ENCODE data around the gene SVIL. TPM values are rescaled to one million over a fixed set of nuclear protein-coding genes. Genes with fewer than 3 reads are reported as not detected.
A peak's percentile ranks its signal among the peaks of the same experiment; 100 is the strongest.
"Not testable (repeated sequence)": the region's sequence is repeated elsewhere in the genome, so short reads cannot be mapped to it uniquely, and the experiment has no call there.

The SVIL gene
- polyA plus RNA-seq, 1 experiment, result 47.9 TPM

DNA sequence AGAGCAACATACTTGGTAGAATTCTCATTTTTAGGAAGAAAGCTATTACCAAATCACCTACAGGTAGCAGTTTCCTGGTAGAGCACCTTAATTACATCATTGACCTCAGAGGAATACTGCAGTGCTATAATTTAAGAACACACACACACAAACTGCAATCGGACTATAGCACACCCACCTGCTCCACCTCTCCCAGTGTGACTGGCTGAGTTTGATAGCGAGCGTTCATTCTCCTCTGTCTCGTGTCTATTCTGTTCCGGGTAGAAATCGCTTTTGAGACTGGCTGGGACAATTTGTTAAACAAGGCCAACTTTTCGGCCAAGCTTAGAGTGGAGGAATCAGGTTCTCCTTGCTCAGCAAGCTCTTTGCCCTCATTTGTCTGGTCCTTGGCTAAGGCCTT lies 110.5 kb downstream of the SVIL start:
- no peak for DNase-seq (ENCODE audit: low read depth, low spot score)
- Histone ChIP-seq H3K27me3 (ENCODE audit: control insufficient read depth, insufficient read depth, low read length) (no peaks in the 10 kb centered on the region), H3K4me3 (ENCODE audit: low read depth, low read length) (no peak overlapping the region), H3K9me3 (ENCODE audit: control insufficient read depth, insufficient read depth, low read length) (no peaks in the 10 kb centered on the region), H3K27ac (ENCODE audit: low read depth, low read length) (no peak overlapping the region)
- TF ChIP-seq, protein P1, sequence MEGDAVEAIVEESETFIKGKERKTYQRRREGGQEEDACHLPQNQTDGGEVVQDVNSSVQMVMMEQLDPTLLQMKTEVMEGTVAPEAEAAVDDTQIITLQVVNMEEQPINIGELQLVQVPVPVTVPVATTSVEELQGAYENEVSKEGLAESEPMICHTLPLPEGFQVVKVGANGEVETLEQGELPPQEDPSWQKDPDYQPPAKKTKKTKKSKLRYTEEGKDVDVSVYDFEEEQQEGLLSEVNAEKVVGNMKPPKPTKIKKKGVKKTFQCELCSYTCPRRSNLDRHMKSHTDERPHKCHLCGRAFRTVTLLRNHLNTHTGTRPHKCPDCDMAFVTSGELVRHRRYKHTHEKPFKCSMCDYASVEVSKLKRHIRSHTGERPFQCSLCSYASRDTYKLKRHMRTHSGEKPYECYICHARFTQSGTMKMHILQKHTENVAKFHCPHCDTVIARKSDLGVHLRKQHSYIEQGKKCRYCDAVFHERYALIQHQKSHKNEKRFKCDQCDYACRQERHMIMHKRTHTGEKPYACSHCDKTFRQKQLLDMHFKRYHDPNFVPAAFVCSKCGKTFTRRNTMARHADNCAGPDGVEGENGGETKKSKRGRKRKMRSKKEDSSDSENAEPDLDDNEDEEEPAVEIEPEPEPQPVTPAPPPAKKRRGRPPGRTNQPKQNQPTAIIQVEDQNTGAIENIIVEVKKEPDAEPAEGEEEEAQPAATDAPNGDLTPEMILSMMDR (IDR thresholded peaks at IDR 0.05; ENCODE audit: low read depth, low read length), result no peak
- ChIA-PET POLR2A (no interaction called here), CTCF (interaction anchor here (0.6 to 7.5 kb wide), 6 partner anchors 9 to 138 kb away, joined by 3 to 41 read pairs (median 6); no protein-coding TSS in a partner anchor)

DNA sequence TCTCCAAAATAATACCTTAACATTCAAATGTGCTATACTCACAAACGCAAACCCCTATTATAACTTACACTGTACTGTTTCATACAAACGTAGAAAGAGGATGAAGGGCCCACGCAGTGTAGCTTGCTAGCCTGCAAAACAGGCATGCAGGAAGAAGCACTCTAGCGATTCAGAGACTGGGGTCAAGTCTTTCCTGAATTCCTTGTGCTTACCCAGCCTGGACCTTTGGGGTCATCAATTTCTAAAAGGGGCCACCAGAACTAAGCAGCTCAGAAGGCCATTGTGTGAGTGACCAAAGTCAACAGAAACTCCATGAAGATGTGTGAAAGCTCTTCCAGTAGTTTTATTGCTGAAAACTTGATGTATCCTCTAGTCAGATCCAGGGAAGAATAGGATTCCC lies 111.9 kb downstream of the SVIL start:
- Histone ChIP-seq H3K9me3 (ENCODE audit: control insufficient read depth, insufficient read depth, low read length) (no peaks in the 10 kb centered on the region), H3K4me3 (ENCODE audit: low read depth, low read length) (no peak overlapping the region), H3K27me3 (ENCODE audit: control insufficient read depth, insufficient read depth, low read length) (no peaks in the 10 kb centered on the region), H3K27ac (ENCODE audit: low read depth, low read length) (no peak overlapping the region)
- CTCF ChIA-PET, result interaction anchor here (1.4 to 7.5 kb wide), 3 partner anchors 10 to 27 kb away, joined by 7 to 41 read pairs (median 27); no protein-coding TSS in a partner anchor
- POLR2A ChIA-PET, result no interaction called here
- TF ChIP-seq, protein P1 (IDR thresholded peaks at IDR 0.05; ENCODE audit: low read depth, low read length), result no peak
- DNase-seq (ENCODE audit: low read depth, low spot score), result no peak

DNA sequence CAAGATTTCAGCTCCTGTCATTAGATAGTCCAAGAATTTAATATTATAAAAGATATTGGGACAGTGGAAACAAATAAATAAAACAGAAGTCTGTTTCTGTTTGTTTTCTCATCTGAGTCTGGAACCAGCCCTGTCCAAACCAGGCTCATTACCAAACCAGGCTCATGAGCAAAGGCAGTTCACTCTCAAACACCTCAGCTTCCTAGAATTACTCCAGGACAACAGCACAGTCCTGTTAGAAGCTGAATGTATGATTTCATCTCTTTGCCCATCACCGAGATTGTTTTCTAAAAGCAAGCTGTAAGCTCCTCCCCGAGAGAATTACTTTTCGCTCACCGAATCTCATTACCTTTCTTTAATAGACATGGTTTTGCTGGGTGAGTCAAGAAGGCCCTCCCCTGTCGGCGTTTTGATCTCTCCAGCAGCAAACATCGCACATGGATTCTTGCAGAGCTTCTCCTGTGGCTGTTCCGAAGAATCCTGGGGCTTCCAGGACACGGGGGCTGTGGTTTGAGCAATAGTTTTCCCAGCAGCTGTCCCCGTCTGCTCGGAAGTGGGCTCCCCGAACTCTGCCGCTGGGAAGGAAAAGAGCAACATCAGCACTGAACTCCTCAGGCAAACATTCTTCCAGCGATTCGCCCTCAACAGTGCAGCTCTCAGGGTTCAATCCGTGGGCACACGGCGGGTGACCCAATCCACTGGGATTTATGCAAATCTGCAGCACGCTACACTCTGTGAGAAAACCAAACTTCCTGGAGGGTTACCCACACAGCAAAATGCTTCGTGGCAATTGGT lies 112.5 kb downstream of the SVIL start:
- DNase-seq (ENCODE audit: low read depth, low spot score), result no peak
- ChIA-PET POLR2A (no interaction called here), CTCF (interaction anchor here (0.6 to 7.5 kb wide), 4 partner anchors 9 to 115 kb away, joined by 3 to 41 read pairs (median 17); no protein-coding TSS in a partner anchor)
- TF ChIP-seq, protein P1 (IDR thresholded peaks at IDR 0.05; ENCODE audit: low read depth, low read length), result no peak
- H3K27ac ChIP-seq (ENCODE audit: low read depth, low read length), result peak overlapping the region; percentile 47
- no peaks in the 10 kb centered on the region; the same call in 1 of the 2 replicates for H3K9me3 ChIP-seq (ENCODE audit: control insufficient read depth, insufficient read depth, low read length)
- no peak overlapping the region for H3K4me3 ChIP-seq (ENCODE audit: low read depth, low read length)
- no peaks in the 10 kb centered on the region for H3K27me3 ChIP-seq (ENCODE audit: control insufficient read depth, insufficient read depth, low read length)

DNA sequence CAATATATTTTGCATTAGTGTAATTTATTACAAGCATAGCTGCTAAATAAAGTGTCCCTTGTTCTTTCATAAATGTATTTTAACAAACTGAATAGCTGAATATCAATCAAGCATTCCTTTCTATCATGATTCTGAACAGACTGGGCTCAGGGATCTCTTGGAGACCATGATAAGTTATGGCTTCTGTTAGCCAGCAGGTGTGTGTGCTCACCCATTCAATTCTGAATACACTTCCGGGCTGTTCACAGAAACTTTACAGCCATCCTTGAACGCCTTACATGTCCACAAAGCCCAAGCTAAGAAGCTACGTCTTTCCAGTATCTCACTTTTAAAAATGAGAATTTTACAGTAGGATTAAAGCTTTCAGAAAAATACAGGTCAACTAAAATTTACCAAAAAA lies 115.1 kb downstream of the SVIL start:
- Histone ChIP-seq H3K27ac (ENCODE audit: low read depth, low read length) (no peak overlapping the region), H3K27me3 (ENCODE audit: control insufficient read depth, insufficient read depth, low read length) (no peaks in the 10 kb centered on the region), H3K4me3 (ENCODE audit: low read depth, low read length) (no peak overlapping the region), H3K9me3 (ENCODE audit: control insufficient read depth, insufficient read depth, low read length) (no peaks in the 10 kb centered on the region; the same call in 1 of the 2 replicates)
- ChIA-PET CTCF (interaction anchor here (0.9 to 1.4 kb wide), 2 partner anchors 15 to 23 kb away, joined by 3 to 6 read pairs; no protein-coding TSS in a partner anchor), POLR2A (no interaction called here)
- DNase-seq (ENCODE audit: low read depth, low spot score), result no peak
- TF ChIP-seq, protein P1 (IDR thresholded peaks at IDR 0.05; ENCODE audit: low read depth, low read length), result no peak

DNA sequence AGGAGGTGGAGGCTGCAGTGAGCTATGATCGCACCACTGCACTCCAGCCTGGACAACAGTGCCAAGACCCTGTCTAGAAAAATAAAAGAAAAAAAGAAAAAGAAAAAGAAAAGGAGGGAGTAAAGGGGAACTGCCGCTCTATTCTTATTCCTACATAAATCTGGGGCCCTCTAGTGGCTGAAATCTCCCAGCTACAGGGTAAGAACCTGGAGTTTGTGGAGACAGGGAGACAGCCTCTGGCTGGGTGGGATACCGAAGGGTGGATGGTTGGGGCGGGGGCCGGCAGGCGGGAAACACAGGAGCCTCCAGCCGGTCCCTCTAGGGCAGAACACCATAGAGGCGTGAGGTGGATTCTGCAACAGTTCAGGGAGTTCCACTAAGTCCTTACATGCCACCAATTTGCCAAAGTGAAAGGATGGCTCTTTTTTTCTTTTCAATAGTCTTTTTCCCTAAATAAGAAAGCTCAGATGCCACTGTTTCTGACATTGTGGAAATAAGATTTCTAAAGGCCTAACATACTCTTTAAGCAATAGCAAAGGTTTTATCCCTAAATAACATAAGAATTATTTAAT lies 117.3 kb downstream of the SVIL start:
- no peak for DNase-seq (ENCODE audit: low read depth, low spot score)
- H3K27ac ChIP-seq (ENCODE audit: low read depth, low read length), result no peak overlapping the region
- no peak overlapping the region for H3K4me3 ChIP-seq (ENCODE audit: low read depth, low read length)
- TF ChIP-seq, protein P1 (IDR thresholded peaks at IDR 0.05; ENCODE audit: low read depth, low read length), result peak; percentile 65
- ChIA-PET CTCF (interaction anchor here (0.6 to 2.3 kb wide), 12 partner anchors 10 to 192 kb away, joined by 3 to 9 read pairs (median 4); no protein-coding TSS in a partner anchor), POLR2A (no interaction called here)
- H3K27me3 ChIP-seq (ENCODE audit: control insufficient read depth, insufficient read depth, low read length), result no peaks in the 10 kb centered on the region
- H3K9me3 ChIP-seq (ENCODE audit: control insufficient read depth, insufficient read depth, low read length), result no peaks in the 10 kb centered on the region; the same call in 1 of the 2 replicates

DNA sequence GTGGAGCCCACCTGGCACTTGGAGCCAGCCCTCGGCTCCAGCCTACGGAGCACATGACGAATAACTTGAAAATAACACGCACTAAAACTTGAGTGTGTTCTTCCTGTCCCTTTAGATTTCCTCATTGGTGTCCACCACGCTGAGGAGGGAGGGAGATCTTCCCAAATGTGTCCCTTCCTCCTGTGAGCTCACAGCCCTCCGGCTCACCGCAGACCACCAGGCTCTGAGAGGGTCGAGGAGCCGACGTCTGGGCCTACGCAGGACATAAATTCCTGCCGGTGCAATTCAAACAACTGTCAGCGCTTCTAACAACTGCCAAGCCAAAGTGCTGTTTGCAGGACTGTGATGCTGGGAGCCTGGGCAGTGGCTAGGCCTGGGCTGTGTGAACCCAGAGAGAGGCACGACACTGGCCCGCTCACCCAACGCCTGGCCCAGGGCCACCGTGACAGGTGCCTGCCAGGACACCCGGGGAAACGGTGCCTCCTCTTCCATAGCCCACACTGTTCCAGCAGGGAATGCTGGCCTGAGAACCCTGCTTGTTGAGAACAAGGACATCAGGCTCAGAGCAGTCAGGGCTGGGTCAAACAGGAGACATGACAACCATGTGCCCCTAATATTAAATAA lies 118.3 kb downstream of the SVIL start:
- H3K4me3 ChIP-seq (ENCODE audit: low read depth, low read length); POLR2A ChIA-PET; H3K27ac ChIP-seq (ENCODE audit: low read depth, low read length); H3K27me3 ChIP-seq (ENCODE audit: control insufficient read depth, insufficient read depth, low read length); H3K9me3 ChIP-seq (ENCODE audit: control insufficient read depth, insufficient read depth, low read length); DNase-seq (ENCODE audit: low read depth, low spot score): not testable (repeated sequence)
- CTCF ChIA-PET, result interaction anchor here (1.2 to 2.3 kb wide), 7 partner anchors 11 to 138 kb away, joined by 3 to 9 read pairs (median 5); no protein-coding TSS in a partner anchor

DNA sequence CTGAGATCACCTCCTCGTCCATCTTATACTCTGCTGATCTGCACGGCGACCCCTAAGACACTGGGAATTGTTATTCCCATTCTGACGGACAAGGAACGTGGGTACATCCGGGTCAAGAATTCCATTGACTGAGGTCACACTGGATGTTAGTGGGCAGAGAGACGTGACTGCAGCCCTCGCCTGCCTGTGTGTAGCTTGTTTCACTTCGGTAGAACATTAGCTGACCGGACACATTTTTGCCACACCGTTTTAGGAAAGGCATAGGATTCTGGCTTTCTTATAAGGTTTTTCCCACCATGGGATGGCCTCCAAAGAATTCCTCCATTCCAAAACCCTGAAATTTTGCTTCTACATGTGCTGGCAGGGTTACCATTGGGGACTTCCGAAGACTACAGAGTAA lies 118.9 kb downstream of the SVIL start:
- POLR2A ChIA-PET; H3K27ac ChIP-seq (ENCODE audit: low read depth, low read length); H3K27me3 ChIP-seq (ENCODE audit: control insufficient read depth, insufficient read depth, low read length); H3K4me3 ChIP-seq (ENCODE audit: low read depth, low read length); DNase-seq (ENCODE audit: low read depth, low spot score); H3K9me3 ChIP-seq (ENCODE audit: control insufficient read depth, insufficient read depth, low read length): not testable (repeated sequence)
- CTCF ChIA-PET, result interaction anchor here (0.9 to 4.5 kb wide), 3 partner anchors 8 to 171 kb away, joined by 3 to 27 read pairs (median 4); no protein-coding TSS in a partner anchor

All from AG04450 (cell line).